ENCODE results near the gene KAT8. TPM values are rescaled to one million over a fixed set of nuclear protein-coding genes. Genes with fewer than 3 reads are reported as not detected.
A peak's percentile ranks its signal among the peaks of the same experiment; 100 is the strongest.

KAT8 gene
- total and polyA plus RNA-seq, 9 of the 15 experiments (the other 6 are each of a cell fraction or from before 2014, with no cell fraction given): 10.0 to 98.5 (median 76.4) TPM

DNA sequence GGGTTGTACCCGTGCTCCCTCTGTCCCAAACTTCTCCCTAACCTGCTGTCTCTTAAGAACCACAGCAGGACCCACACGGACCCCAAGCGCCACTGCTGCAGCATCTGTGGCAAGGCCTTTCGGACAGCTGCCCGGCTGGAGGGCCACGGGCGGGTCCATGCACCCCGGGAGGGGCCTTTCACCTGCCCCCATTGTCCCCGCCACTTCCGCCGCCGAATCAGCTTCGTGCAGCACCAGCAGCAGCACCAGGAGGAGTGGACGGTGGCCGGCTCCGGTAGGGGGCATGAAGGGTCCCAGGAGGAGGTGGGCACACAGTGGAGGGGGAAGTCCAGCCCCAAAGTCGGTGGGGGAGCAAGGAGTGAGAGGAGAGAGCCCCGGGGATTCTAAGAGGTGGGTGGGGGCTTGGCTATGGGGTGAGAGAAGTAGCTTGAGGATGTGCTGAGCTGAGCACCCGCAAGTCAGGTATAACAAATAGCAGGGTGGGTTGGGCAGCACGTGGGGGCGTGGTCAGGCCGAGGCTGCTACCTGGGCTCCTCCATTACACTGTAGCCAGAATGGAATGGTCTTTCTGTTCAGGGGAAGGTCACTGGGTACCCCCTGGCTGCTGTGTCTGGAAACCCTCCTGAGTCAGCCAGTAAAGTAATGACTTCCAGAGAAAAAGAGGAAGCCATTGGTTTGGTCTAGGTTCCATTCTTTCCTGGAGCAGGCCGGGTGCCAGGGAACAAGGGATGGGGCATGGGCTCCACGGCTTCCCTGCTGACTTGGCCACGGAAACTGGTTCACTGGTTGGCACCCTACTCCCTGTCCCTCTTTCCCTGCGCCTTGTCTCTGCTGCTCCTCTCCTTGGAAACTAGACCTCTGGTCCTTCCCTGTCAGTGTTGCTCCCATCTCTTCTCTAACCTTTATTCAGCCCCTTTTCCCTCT, 35.8 kb upstream of the KAT8 start (continued):
- TF ChIP-seq, protein P1, sequence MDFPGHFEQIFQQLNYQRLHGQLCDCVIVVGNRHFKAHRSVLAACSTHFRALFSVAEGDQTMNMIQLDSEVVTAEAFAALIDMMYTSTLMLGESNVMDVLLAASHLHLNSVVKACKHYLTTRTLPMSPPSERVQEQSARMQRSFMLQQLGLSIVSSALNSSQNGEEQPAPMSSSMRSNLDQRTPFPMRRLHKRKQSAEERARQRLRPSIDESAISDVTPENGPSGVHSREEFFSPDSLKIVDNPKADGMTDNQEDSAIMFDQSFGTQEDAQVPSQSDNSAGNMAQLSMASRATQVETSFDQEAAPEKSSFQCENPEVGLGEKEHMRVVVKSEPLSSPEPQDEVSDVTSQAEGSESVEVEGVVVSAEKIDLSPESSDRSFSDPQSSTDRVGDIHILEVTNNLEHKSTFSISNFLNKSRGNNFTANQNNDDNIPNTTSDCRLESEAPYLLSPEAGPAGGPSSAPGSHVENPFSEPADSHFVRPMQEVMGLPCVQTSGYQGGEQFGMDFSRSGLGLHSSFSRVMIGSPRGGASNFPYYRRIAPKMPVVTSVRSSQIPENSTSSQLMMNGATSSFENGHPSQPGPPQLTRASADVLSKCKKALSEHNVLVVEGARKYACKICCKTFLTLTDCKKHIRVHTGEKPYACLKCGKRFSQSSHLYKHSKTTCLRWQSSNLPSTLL (IDR thresholded peaks at IDR 0.05): no peak
- TF ChIP-seq ARID4B (CRISPR knock-in tag; IDR thresholded peaks at IDR 0.05): no peak
- TF ChIP-seq SP2 (IDR thresholded peaks at IDR 0.05; ENCODE audit: extremely low read depth, low read depth, low read length, poor library complexity, severe bottlenecking): no peak
- peak; percentile 75 for TF ChIP-seq POLR2G (IDR thresholded peaks at IDR 0.05; ENCODE audit: low read depth, low read length)
- TF ChIP-seq, protein P2, sequence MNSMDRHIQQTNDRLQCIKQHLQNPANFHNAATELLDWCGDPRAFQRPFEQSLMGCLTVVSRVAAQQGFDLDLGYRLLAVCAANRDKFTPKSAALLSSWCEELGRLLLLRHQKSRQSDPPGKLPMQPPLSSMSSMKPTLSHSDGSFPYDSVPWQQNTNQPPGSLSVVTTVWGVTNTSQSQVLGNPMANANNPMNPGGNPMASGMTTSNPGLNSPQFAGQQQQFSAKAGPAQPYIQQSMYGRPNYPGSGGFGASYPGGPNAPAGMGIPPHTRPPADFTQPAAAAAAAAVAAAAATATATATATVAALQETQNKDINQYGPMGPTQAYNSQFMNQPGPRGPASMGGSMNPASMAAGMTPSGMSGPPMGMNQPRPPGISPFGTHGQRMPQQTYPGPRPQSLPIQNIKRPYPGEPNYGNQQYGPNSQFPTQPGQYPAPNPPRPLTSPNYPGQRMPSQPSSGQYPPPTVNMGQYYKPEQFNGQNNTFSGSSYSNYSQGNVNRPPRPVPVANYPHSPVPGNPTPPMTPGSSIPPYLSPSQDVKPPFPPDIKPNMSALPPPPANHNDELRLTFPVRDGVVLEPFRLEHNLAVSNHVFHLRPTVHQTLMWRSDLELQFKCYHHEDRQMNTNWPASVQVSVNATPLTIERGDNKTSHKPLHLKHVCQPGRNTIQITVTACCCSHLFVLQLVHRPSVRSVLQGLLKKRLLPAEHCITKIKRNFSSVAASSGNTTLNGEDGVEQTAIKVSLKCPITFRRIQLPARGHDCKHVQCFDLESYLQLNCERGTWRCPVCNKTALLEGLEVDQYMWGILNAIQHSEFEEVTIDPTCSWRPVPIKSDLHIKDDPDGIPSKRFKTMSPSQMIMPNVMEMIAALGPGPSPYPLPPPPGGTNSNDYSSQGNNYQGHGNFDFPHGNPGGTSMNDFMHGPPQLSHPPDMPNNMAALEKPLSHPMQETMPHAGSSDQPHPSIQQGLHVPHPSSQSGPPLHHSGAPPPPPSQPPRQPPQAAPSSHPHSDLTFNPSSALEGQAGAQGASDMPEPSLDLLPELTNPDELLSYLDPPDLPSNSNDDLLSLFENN (IDR thresholded peaks at IDR 0.05; ENCODE audit: low read depth in 2 of 2, low read length in 2 of 2): no peak
- TF ChIP-seq, protein P3, sequence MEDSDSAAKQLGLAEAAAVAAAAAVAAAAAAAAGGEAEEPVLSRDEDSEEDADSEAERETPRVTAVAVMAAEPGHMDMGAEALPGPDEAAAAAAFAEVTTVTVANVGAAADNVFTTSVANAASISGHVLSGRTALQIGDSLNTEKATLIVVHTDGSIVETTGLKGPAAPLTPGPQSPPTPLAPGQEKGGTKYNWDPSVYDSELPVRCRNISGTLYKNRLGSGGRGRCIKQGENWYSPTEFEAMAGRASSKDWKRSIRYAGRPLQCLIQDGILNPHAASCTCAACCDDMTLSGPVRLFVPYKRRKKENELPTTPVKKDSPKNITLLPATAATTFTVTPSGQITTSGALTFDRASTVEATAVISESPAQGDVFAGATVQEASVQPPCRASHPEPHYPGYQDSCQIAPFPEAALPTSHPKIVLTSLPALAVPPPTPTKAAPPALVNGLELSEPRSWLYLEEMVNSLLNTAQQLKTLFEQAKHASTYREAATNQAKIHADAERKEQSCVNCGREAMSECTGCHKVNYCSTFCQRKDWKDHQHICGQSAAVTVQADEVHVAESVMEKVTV (CRISPR knock-in tag; IDR thresholded peaks at IDR 0.05): no peak
- TF ChIP-seq, protein P4, sequence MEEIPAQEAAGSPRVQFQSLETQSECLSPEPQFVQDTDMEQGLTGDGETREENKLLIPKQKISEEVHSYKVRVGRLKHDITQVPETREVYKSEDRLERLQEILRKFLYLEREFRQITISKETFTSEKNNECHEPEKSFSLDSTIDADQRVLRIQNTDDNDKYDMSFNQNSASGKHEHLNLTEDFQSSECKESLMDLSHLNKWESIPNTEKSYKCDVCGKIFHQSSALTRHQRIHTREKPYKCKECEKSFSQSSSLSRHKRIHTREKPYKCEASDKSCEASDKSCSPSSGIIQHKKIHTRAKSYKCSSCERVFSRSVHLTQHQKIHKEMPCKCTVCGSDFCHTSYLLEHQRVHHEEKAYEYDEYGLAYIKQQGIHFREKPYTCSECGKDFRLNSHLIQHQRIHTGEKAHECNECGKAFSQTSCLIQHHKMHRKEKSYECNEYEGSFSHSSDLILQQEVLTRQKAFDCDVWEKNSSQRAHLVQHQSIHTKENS (CRISPR knock-in tag; IDR thresholded peaks at IDR 0.05): no peak
- no peak for TF ChIP-seq E4F1 (CRISPR knock-in tag; IDR thresholded peaks at IDR 0.05; ENCODE audit: borderline replicate concordance)
